Measurements from ENCODE around the gene TPTE2.

Gene TPTE2

GRCh38 chr13:19589312-19589711 lies 28.0 kb upstream of the TPTE2 start:
- TF ChIP-seq PPARA (CRISPR knock-in tag; IDR thresholded peaks at IDR 0.05; ENCODE audit: borderline replicate concordance) (no peak), RARB (CRISPR knock-in tag; IDR thresholded peaks at IDR 0.05) (no peak), ISL1 (CRISPR knock-in tag; IDR thresholded peaks at IDR 0.05) (no peak), GLIS3 (CRISPR knock-in tag; IDR thresholded peaks at IDR 0.05) (no peak), SNAI2 (CRISPR knock-in tag; IDR thresholded peaks at IDR 0.05) (no peak), TCF4 (CRISPR knock-in tag; IDR thresholded peaks at IDR 0.05; ENCODE audit: borderline replicate concordance) (no peak), ZC3H10 (CRISPR knock-in tag; IDR thresholded peaks at IDR 0.05) (no peak), PATZ1 (CRISPR knock-in tag; IDR thresholded peaks at IDR 0.05; ENCODE audit: borderline replicate concordance) (no peak), ARNTL (CRISPR knock-in tag; IDR thresholded peaks at IDR 0.05; ENCODE audit: borderline replicate concordance, low read depth) (no peak), ZNF8 (CRISPR knock-in tag; IDR thresholded peaks at IDR 0.05) (no peak), OSR1 (CRISPR knock-in tag; IDR thresholded peaks at IDR 0.05) (no peak), ZNF565 (CRISPR knock-in tag; conservative IDR thresholded peaks at IDR 0.05; ENCODE audit: low read depth) (no peak)
- TF ChIP-seq, protein P1, sequence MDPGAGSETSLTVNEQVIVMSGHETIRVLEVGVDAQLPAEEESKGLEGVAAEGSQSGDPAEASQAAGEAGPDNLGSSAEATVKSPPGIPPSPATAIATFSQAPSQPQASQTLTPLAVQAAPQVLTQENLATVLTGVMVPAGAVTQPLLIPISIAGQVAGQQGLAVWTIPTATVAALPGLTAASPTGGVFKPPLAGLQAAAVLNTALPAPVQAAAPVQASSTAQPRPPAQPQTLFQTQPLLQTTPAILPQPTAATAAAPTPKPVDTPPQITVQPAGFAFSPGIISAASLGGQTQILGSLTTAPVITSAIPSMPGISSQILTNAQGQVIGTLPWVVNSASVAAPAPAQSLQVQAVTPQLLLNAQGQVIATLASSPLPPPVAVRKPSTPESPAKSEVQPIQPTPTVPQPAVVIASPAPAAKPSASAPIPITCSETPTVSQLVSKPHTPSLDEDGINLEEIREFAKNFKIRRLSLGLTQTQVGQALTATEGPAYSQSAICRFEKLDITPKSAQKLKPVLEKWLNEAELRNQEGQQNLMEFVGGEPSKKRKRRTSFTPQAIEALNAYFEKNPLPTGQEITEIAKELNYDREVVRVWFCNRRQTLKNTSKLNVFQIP (CRISPR knock-in tag; IDR thresholded peaks at IDR 0.05; ENCODE audit: borderline replicate concordance, low read depth) = no peak
- no peak for ATAC-seq

- peak; percentile 95 for ATAC-seq
- TF ChIP-seq ESRRG (CRISPR knock-in tag; IDR thresholded peaks at IDR 0.05) (no peak), ZNF70 (CRISPR knock-in tag; IDR thresholded peaks at IDR 0.05) (no peak), SNAI2 (CRISPR knock-in tag; IDR thresholded peaks at IDR 0.05) (no peak), BACH2 (CRISPR knock-in tag; IDR thresholded peaks at IDR 0.05; ENCODE audit: borderline replicate concordance) (no peak), ZNF565 (CRISPR knock-in tag; conservative IDR thresholded peaks at IDR 0.05; ENCODE audit: low read depth) (no peak), ZFP30 (CRISPR knock-in tag; IDR thresholded peaks at IDR 0.05) (no peak), GLIS3 (CRISPR knock-in tag; IDR thresholded peaks at IDR 0.05) (no peak), CSDC2 (CRISPR knock-in tag; IDR thresholded peaks at IDR 0.05) (no peak), ZNF8 (CRISPR knock-in tag; IDR thresholded peaks at IDR 0.05) (no peak), ZFP3 (CRISPR knock-in tag; IDR thresholded peaks at IDR 0.05) (no peak), TCF4 (CRISPR knock-in tag; IDR thresholded peaks at IDR 0.05; ENCODE audit: borderline replicate concordance) (no peak), ARNTL (CRISPR knock-in tag; IDR thresholded peaks at IDR 0.05; ENCODE audit: borderline replicate concordance, low read depth) (no peak), PPARA (CRISPR knock-in tag; IDR thresholded peaks at IDR 0.05; ENCODE audit: borderline replicate concordance) (no peak), CSRNP3 (CRISPR knock-in tag; IDR thresholded peaks at IDR 0.05) (no peak), PATZ1 (CRISPR knock-in tag; IDR thresholded peaks at IDR 0.05; ENCODE audit: borderline replicate concordance) (no peak), ZC3H10 (CRISPR knock-in tag; IDR thresholded peaks at IDR 0.05) (no peak), ISL1 (CRISPR knock-in tag; IDR thresholded peaks at IDR 0.05) (no peak), OSR1 (CRISPR knock-in tag; IDR thresholded peaks at IDR 0.05) (no peak)
- TF ChIP-seq, protein P2, sequence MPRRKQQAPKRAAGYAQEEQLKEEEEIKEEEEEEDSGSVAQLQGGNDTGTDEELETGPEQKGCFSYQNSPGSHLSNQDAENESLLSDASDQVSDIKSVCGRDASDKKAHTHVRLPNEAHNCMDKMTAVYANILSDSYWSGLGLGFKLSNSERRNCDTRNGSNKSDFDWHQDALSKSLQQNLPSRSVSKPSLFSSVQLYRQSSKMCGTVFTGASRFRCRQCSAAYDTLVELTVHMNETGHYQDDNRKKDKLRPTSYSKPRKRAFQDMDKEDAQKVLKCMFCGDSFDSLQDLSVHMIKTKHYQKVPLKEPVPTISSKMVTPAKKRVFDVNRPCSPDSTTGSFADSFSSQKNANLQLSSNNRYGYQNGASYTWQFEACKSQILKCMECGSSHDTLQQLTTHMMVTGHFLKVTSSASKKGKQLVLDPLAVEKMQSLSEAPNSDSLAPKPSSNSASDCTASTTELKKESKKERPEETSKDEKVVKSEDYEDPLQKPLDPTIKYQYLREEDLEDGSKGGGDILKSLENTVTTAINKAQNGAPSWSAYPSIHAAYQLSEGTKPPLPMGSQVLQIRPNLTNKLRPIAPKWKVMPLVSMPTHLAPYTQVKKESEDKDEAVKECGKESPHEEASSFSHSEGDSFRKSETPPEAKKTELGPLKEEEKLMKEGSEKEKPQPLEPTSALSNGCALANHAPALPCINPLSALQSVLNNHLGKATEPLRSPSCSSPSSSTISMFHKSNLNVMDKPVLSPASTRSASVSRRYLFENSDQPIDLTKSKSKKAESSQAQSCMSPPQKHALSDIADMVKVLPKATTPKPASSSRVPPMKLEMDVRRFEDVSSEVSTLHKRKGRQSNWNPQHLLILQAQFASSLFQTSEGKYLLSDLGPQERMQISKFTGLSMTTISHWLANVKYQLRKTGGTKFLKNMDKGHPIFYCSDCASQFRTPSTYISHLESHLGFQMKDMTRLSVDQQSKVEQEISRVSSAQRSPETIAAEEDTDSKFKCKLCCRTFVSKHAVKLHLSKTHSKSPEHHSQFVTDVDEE (CRISPR knock-in tag; IDR thresholded peaks at IDR 0.05) = no peak
These were observed 26.4 kb upstream of the TPTE2 start for GRCh38 chr13:19587635-19588300.

All from SK-N-SH treated with all-trans-retinoic acid at 6 μM for 48 hours (cell line).